K562 (cell line): Measurements from ENCODE around the gene RNMT. TPM values are rescaled to one million over a fixed set of nuclear protein-coding genes. Genes with fewer than 3 reads are reported as not detected.
A peak's percentile ranks its signal among the peaks of the same experiment; 100 is the strongest.

Experiments
- CBFB ChIP-seq: sonication (generic); formaldehyde crosslinking; IDR thresholded peaks from 2 replicates; pipeline ENCODE4 v1.4.0; 2020; ENCODE audit warnings: mild to moderate bottlenecking, missing genetic modification reagents
- EP300 ChIP-seq: IDR thresholded peaks from 2 replicates; pipeline ENCODE4 v1.6.1; 2012; ENCODE audit warnings: low read length, improper control_type of control experiment
- FOSL1 ChIP-seq: fragments of 200-800 bp; sonication (Bioruptor generic); conservative IDR thresholded peaks from 2 replicates; pipeline ENCODE4 v1.6.1; 2016; ENCODE audit warnings: missing genetic modification characterization, missing compliant biosample characterization
- JUNB ChIP-seq: fragments of 450-650 bp; formaldehyde crosslinking; conservative IDR thresholded peaks from 2 replicates; pipeline ENCODE4 v1.4.0; 2020; ENCODE audit warnings: mild to moderate bottlenecking
- NFE2 ChIP-seq: IDR thresholded peaks from 2 replicates; pipeline ENCODE4 v1.6.1; 2014; ENCODE audit warnings: antibody characterized with exemption, low read depth
- NR2C1 ChIP-seq, 2 experiments: fragments of 450-650 bp; IDR thresholded peaks; 2 replicates each; pipeline ENCODE4 v1.6.1; 2017; ENCODE audit warnings: mild to moderate bottlenecking in 2 of 2, antibody characterized with exemption in 1 of 2, inconsistent platforms in 1 of 2, missing compliant biosample characterization in 1 of 2, missing genetic modification characterization in 1 of 2
- SUPT5H ChIP-seq: fragments of 450-650 bp; IDR thresholded peaks from 2 replicates; pipeline ENCODE4 v1.6.1; 2016
- TEAD4 ChIP-seq, 2 experiments: sonication (generic) in 1 of 2; formaldehyde crosslinking in 1 of 2; IDR thresholded peaks; 2 replicates each; pipeline versions ENCODE4 v1.6.1 to v1.8.0; 2012 to 2022; ENCODE audit warnings: borderline replicate concordance in 1 of 2, inconsistent platforms in 1 of 2, low read length in 1 of 2, mild to moderate bottlenecking in 1 of 2, missing genetic modification reagents in 1 of 2
- ZNF583 ChIP-seq: fragments of 250-450 bp; sonication (Bioruptor Pico); IDR thresholded peaks from 2 replicates; pipeline ENCODE4 v1.4.0; 2020
- polyA plus RNA-seq, 8 experiments: library from polyadenylated mRNA; depleted of rRNA in 4 of 8; stranded (reverse) in 5 of 8; unstranded in 3 of 8; fragments of >200 nt; fragmentation: Nextera tagmentation in 2 of 8; fragmentation: Illumina TruSeq in 1 of 8; extraction: Ambion mirVana in 2 of 8; extraction: Trizol in 1 of 8; gene quantifications; 2 replicates each; pipeline versions ENCODE4 v1.2.1 to v1.2.3, GENCODE V29; 2011 to 2014; ENCODE audit warnings: inconsistent platforms in 1 of 8, missing spikeins in 1 of 8
- total RNA-seq, 7 experiments: library from RNA; depleted of rRNA in 6 of 7; stranded (reverse); fragments of >200 nt in 6 of 7; fragmentation: Illumina TruSeq in 2 of 7; extraction: Trizol in 2 of 7; gene quantifications; 2 replicates each; pipeline versions ENCODE4 v1.2.1 to v1.2.3, GENCODE V29; 2011 to 2021; ENCODE audit warnings: low replicate concordance in 1 of 7
- TF ChIP-seq, protein P1 (sequence below): fragments of 450-650 bp; IDR thresholded peaks from 2 replicates; pipeline ENCODE4 v1.6.1; 2016; ENCODE audit warnings: borderline replicate concordance
- TF ChIP-seq, protein P2 (sequence below): fragments of 250-450 bp; sonication (Bioruptor Pico); IDR thresholded peaks from 2 replicates; pipeline ENCODE4 v1.5.0; 2021
- TF ChIP-seq, protein P3 (sequence below): fragments of 250-450 bp; sonication (Bioruptor Pico); IDR thresholded peaks from 2 replicates; pipeline ENCODE4 v1.4.0; 2020
- TF ChIP-seq, protein P4 (sequence below): sonication (generic); formaldehyde crosslinking; IDR thresholded peaks from 2 replicates; pipeline ENCODE4 v1.8.1; 2023; ENCODE audit warnings: mild to moderate bottlenecking, missing genetic modification reagents
- TF ChIP-seq, protein P5 (sequence below): fragments of 450-650 bp; formaldehyde crosslinking; IDR thresholded peaks from 2 replicates; pipeline ENCODE4 v1.4.0; 2020; ENCODE audit warnings: mild to moderate bottlenecking, mixed read lengths

RNMT gene
- total and polyA plus RNA-seq, 9 of the 15 experiments (the other 6 are each of a cell fraction or from before 2014, with no cell fraction given) = 20.2 to 63.4 (median 34.1) TPM

DNA sequence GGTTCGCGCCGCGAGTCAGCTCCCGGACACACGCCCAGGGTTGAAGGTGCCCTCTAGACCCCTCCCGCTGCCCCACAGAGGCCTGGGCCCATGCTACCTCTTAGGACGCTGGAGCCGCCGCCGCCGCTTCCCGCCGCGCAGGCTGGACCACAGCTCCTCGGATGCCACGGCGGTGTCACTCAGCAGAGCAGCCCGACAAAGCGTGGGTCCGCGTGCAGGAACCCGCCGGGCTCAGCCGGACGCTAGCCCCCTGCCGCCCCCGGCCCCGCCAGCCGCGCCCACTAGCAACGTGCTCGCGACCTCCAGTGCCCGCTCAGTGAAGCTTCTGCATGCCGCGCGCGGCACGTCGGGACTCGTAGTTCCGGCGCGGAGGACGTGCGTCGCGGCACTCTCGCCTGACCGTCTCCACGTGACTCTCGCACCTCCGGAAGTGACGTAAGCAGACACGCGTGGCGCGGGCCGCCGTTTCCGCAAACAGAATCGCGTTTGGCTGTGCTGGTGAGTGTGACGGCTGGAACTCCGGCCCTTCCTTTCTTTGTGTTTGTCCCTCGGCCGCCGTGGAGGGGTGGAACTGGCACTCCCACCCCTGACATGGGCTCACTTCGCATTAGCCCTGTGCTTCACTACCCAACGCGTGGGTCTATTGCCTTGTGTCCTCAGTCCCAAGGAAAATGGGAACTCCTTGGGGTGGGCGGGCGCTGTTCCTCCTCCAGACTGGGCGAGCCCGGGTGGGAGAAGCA, at the start of gene RNMT, which contains the start of gene FAM210A (continued):
- TF ChIP-seq, protein P1, sequence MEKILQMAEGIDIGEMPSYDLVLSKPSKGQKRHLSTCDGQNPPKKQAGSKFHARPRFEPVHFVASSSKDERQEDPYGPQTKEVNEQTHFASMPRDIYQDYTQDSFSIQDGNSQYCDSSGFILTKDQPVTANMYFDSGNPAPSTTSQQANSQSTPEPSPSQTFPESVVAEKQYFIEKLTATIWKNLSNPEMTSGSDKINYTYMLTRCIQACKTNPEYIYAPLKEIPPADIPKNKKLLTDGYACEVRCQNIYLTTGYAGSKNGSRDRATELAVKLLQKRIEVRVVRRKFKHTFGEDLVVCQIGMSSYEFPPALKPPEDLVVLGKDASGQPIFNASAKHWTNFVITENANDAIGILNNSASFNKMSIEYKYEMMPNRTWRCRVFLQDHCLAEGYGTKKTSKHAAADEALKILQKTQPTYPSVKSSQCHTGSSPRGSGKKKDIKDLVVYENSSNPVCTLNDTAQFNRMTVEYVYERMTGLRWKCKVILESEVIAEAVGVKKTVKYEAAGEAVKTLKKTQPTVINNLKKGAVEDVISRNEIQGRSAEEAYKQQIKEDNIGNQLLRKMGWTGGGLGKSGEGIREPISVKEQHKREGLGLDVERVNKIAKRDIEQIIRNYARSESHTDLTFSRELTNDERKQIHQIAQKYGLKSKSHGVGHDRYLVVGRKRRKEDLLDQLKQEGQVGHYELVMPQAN = peak; percentile 92
- TF ChIP-seq, protein P2, sequence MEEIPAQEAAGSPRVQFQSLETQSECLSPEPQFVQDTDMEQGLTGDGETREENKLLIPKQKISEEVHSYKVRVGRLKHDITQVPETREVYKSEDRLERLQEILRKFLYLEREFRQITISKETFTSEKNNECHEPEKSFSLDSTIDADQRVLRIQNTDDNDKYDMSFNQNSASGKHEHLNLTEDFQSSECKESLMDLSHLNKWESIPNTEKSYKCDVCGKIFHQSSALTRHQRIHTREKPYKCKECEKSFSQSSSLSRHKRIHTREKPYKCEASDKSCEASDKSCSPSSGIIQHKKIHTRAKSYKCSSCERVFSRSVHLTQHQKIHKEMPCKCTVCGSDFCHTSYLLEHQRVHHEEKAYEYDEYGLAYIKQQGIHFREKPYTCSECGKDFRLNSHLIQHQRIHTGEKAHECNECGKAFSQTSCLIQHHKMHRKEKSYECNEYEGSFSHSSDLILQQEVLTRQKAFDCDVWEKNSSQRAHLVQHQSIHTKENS (CRISPR knock-in tag) = no peak
- TF ChIP-seq TEAD4 (IDR thresholded peaks at IDR 0.05; ENCODE audit: low read length) (no peak), TEAD4 (CRISPR knock-in tag; IDR thresholded peaks at IDR 0.05; ENCODE audit: borderline replicate concordance) (no peak), EP300 (peak; percentile 56), SUPT5H (peak; percentile 83), ZNF583 (CRISPR knock-in tag) (no peak), JUNB (CRISPR knock-in tag) (peak; percentile 62; the same call in 1 of the 2 replicates), NR2C1 (IDR thresholded peaks at IDR 0.05) (peak; percentile 58; the same call in 1 of the 2 replicates), NR2C1 (tag; IDR thresholded peaks at IDR 0.05) (peak; percentile 81), CBFB (CRISPR knock-in tag) (no peak), NFE2 (no peak; the same call in 1 of the 2 replicates), FOSL1 (tag) (no peak)
- TF ChIP-seq, protein P3, sequence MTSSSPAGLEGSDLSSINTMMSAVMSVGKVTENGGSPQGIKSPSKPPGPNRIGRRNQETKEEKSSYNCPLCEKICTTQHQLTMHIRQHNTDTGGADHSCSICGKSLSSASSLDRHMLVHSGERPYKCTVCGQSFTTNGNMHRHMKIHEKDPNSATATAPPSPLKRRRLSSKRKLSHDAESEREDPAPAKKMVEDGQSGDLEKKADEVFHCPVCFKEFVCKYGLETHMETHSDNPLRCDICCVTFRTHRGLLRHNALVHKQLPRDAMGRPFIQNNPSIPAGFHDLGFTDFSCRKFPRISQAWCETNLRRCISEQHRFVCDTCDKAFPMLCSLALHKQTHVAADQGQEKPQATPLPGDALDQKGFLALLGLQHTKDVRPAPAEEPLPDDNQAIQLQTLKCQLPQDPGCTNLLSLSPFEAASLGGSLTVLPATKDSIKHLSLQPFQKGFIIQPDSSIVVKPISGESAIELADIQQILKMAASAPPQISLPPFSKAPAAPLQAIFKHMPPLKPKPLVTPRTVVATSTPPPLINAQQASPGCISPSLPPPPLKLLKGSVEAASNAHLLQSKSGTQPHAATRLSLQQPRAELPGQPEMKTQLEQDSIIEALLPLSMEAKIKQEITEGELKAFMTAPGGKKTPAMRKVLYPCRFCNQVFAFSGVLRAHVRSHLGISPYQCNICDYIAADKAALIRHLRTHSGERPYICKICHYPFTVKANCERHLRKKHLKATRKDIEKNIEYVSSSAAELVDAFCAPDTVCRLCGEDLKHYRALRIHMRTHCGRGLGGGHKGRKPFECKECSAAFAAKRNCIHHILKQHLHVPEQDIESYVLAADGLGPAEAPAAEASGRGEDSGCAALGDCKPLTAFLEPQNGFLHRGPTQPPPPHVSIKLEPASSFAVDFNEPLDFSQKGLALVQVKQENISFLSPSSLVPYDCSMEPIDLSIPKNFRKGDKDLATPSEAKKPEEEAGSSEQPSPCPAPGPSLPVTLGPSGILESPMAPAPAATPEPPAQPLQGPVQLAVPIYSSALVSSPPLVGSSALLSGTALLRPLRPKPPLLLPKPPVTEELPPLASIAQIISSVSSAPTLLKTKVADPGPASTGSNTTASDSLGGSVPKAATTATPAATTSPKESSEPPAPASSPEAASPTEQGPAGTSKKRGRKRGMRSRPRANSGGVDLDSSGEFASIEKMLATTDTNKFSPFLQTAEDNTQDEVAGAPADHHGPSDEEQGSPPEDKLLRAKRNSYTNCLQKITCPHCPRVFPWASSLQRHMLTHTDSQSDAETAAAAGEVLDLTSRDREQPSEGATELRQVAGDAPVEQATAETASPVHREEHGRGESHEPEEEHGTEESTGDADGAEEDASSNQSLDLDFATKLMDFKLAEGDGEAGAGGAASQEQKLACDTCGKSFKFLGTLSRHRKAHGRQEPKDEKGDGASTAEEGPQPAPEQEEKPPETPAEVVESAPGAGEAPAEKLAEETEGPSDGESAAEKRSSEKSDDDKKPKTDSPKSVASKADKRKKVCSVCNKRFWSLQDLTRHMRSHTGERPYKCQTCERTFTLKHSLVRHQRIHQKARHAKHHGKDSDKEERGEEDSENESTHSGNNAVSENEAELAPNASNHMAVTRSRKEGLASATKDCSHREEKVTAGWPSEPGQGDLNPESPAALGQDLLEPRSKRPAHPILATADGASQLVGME = 0 out of 2 replicates have a peak, but pooled peaks have one; percentile 61
- TF ChIP-seq, protein P4, sequence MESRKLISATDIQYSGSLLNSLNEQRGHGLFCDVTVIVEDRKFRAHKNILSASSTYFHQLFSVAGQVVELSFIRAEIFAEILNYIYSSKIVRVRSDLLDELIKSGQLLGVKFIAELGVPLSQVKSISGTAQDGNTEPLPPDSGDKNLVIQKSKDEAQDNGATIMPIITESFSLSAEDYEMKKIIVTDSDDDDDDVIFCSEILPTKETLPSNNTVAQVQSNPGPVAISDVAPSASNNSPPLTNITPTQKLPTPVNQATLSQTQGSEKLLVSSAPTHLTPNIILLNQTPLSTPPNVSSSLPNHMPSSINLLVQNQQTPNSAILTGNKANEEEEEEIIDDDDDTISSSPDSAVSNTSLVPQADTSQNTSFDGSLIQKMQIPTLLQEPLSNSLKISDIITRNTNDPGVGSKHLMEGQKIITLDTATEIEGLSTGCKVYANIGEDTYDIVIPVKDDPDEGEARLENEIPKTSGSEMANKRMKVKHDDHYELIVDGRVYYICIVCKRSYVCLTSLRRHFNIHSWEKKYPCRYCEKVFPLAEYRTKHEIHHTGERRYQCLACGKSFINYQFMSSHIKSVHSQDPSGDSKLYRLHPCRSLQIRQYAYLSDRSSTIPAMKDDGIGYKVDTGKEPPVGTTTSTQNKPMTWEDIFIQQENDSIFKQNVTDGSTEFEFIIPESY (CRISPR knock-in tag) = no peak
- TF ChIP-seq, protein P5, sequence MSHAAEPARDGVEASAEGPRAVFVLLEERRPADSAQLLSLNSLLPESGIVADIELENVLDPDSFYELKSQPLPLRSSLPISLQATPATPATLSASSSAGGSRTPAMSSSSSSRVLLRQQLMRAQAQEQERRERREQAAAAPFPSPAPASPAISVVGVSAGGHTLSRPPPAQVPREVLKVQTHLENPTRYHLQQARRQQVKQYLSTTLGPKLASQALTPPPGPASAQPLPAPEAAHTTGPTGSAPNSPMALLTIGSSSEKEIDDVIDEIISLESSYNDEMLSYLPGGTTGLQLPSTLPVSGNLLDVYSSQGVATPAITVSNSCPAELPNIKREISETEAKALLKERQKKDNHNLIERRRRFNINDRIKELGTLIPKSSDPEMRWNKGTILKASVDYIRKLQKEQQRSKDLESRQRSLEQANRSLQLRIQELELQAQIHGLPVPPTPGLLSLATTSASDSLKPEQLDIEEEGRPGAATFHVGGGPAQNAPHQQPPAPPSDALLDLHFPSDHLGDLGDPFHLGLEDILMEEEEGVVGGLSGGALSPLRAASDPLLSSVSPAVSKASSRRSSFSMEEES (CRISPR knock-in tag) = peak; percentile 87
